RWPE2 (cell line): ENCODE results near the gene KIAA1549.

ENCODE experiments used
- ATAC-seq: fragments of 200-7000 bp; cut with Tn5 transposase; 3 replicates; pipeline ENCODE4 v1.9.1; 2021; ENCODE audit warnings: low read depth
- DNase-seq: peaks from one replicate; pipeline ENCODE4 v3.0.0-alpha.2; 2020; ENCODE audit warnings: low spot score
- H3K27ac ChIP-seq: fragments of 450-650 bp; 2 replicates; pipeline ENCODE4 v1.5.1; 2017; ENCODE audit warnings: mild to moderate bottlenecking; ENCODE audit not compliant: poor library complexity, severe bottlenecking
- H3K27me3 ChIP-seq: fragments of 250-450 bp; sonication (Bioruptor Pico); 2 replicates; pipeline ENCODE4 v1.5.1; 2021; ENCODE audit warnings: mild to moderate bottlenecking, moderate library complexity; ENCODE audit not compliant: insufficient read depth, poor library complexity, severe bottlenecking
- H3K36me3 ChIP-seq: fragments of 250-450 bp; sonication (Bioruptor Pico); 2 replicates; pipeline ENCODE4 v1.5.1; 2020; ENCODE audit warnings: low read depth, mild to moderate bottlenecking, moderate library complexity
- H3K4me1 ChIP-seq: fragments of 250-450 bp; sonication (Bioruptor Pico); 2 replicates; pipeline ENCODE4 v1.5.1; 2021; ENCODE audit warnings: mild to moderate bottlenecking, moderate library complexity; ENCODE audit not compliant: insufficient read depth, poor library complexity, severe bottlenecking
- H3K4me3 ChIP-seq: fragments of 250-450 bp; sonication (Bioruptor Pico); 2 replicates; pipeline ENCODE4 v1.5.1; 2021; ENCODE audit warnings: mild to moderate bottlenecking, moderate library complexity; ENCODE audit not compliant: severe bottlenecking
- H3K9me3 ChIP-seq: fragments of 250-450 bp; sonication (Bioruptor Pico); 2 replicates; pipeline ENCODE4 v1.5.1; 2021; ENCODE audit warnings: mild to moderate bottlenecking, moderate library complexity; ENCODE audit not compliant: severe bottlenecking
- TF ChIP-seq, protein P1 (sequence below): fragments of 450-650 bp; IDR thresholded peaks from one replicate; pipeline ENCODE4 v1.5.1; 2017; ENCODE audit warnings: mild to moderate bottlenecking, moderate library complexity; ENCODE audit not compliant: poor library complexity, severe bottlenecking

KIAA1549 gene

DNA sequence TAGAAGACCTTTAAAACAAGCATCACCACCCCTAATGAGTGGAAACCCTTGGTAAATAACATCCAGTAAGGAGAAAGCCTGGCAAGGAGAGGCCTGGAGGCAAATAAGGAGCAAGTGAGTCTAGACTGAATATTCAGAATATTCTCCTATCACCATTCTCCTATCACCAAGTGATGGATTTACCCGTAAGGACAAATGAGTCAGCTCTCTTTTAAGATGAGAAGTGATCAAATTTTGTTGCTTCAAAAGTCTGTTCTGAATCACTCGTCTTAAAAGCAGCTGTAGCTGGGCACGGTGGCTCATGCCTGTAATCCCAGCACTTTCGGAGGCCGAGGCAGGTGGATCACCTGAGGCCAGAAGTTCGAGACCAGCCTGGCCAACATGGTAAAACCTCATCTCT lies 28.4 kb downstream of the KIAA1549 start:
- Histone ChIP-seq H3K4me3 (no peak overlapping the region), H3K27ac (no peak overlapping the region), H3K9me3 (no peaks in the 10 kb centered on the region), H3K27me3 (no peaks in the 10 kb centered on the region), H3K4me1 (no peaks in the 10 kb centered on the region), H3K36me3 (no peaks in the 10 kb centered on the region)
- TF ChIP-seq, protein P1, sequence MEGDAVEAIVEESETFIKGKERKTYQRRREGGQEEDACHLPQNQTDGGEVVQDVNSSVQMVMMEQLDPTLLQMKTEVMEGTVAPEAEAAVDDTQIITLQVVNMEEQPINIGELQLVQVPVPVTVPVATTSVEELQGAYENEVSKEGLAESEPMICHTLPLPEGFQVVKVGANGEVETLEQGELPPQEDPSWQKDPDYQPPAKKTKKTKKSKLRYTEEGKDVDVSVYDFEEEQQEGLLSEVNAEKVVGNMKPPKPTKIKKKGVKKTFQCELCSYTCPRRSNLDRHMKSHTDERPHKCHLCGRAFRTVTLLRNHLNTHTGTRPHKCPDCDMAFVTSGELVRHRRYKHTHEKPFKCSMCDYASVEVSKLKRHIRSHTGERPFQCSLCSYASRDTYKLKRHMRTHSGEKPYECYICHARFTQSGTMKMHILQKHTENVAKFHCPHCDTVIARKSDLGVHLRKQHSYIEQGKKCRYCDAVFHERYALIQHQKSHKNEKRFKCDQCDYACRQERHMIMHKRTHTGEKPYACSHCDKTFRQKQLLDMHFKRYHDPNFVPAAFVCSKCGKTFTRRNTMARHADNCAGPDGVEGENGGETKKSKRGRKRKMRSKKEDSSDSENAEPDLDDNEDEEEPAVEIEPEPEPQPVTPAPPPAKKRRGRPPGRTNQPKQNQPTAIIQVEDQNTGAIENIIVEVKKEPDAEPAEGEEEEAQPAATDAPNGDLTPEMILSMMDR = no peak
- ATAC-seq = no peak
- DNase-seq = no peak

DNA sequence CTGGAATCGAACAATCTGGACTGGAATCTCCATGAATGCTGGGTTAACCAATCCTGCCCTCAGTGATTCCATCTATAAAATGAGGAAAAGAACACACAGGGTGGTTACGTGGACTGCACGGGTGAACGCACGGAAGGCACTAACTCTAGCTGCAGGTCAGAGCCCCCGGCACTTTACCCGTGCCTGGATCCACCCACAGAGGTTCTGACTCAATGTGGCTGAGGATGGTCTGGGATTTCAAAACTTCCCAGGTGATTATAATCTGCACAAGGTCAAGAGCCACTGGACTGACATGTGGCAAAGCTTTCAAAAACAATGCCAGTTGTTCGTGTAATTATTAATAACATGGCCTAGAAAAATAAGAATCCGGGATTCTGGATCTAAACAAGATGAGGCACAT lies 29.2 kb downstream of the KIAA1549 start:
- TF ChIP-seq, protein P1 = no peak
- no peak overlapping the region for H3K4me3 ChIP-seq
- no peaks in the 10 kb centered on the region for H3K4me1 ChIP-seq
- no peaks in the 10 kb centered on the region for H3K27me3 ChIP-seq
- no peaks in the 10 kb centered on the region for H3K9me3 ChIP-seq
- ATAC-seq = no peak
- H3K36me3 ChIP-seq = no peaks in the 10 kb centered on the region
- no peak overlapping the region for H3K27ac ChIP-seq
- no peak for DNase-seq

DNA sequence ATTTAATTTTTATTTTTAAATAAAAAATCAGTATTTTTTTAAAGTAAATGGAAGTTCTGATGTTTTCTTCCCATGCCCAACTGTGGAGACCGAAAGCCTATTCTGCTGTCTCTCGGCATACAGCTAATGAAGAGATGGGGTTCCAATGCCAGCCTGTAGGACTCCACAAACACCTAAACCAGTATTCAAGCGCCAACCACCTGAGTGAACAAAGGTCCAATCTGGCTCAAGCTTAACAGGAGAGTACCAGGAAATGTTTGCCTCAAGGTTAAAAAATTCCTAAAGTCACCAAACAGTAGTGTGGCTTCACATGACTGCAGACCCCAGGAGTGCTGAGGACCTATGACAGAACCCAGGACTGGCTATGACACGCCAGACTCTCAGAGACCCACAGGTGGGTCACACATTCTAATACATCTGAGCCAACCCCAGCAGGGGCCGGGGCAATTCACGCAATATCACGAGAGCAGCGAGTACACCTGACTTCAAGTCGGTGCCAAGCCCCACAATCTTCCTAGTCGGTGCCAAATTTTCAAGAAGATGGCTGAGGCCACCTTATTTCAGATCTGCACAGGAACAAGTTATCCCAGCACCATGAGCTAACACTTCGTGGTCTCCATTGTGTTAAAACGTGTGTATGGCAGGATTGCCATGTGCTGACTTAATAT lies 31.6 kb downstream of the KIAA1549 start:
- no peaks in the 10 kb centered on the region for H3K27me3 ChIP-seq

DNA sequence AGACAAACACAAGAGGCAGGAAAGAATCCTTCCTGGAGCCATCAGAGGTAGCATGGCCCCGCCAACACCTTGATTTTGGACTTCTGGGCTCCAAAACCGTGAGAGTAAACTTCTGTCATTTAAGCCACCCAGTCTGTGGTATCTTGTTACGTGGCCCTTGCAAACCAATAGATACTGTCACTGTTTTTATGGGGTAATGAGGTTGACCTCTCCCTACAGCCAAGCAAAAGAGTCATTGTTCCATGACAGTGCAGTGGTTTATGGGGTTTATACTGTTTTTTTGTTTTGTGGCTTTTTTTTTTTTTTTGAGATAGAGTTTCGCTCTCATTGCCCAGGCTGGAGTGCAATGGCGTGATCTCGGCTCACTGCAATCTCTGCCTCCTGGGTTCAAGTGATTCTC lies 32.8 kb downstream of the KIAA1549 start:
- Histone ChIP-seq H3K27me3 (no peaks in the 10 kb centered on the region), H3K27ac (no peak overlapping the region), H3K9me3 (no peaks in the 10 kb centered on the region), H3K36me3 (no peaks in the 10 kb centered on the region), H3K4me3 (no peak overlapping the region), H3K4me1 (no peaks in the 10 kb centered on the region)
- DNase-seq (no peak), ATAC-seq (no peak)
- TF ChIP-seq, protein P1 = no peak

More for the DNA sequence above, 31.6 kb downstream of the KIAA1549 start:
- DNase-seq (no peak), ATAC-seq (no peak)
- no peaks in the 10 kb centered on the region for H3K4me1 ChIP-seq
- H3K27ac ChIP-seq = no peak overlapping the region
- H3K36me3 ChIP-seq = no peaks in the 10 kb centered on the region
- no peaks in the 10 kb centered on the region for H3K9me3 ChIP-seq
- TF ChIP-seq, protein P1 = no peak
- H3K4me3 ChIP-seq = no peak overlapping the region

DNA sequence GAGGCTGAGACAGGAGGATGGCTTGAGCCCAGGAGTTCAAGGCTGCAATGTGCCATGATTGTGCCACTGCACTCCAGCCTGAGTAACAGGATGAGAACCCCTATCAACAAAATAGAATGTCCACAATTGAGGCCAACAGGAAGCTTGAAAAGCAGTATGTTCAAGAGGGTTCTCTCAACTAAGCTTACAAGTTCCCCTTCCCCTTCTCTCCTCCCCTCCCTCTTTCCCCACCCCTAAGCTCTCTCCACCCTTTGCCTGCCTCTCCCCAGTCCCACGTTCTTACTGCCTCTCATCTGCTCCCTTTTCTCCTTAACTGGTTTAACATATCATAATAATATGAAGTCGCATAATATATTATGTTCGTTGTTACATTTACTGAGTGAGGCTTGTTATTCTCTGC lies 35.4 kb downstream of the KIAA1549 start:
- ATAC-seq (no peak), DNase-seq (no peak)
- Histone ChIP-seq H3K36me3 (no peaks in the 10 kb centered on the region), H3K4me1 (no peaks in the 10 kb centered on the region), H3K27ac (no peak overlapping the region), H3K27me3 (no peaks in the 10 kb centered on the region), H3K9me3 (no peaks in the 10 kb centered on the region), H3K4me3 (no peak overlapping the region)
- TF ChIP-seq, protein P1 = no peak
